HepG2 (cell line): Measurements from ENCODE around the gene PROC. TPM values are rescaled to one million over a fixed set of nuclear protein-coding genes. Genes with fewer than 3 reads are reported as not detected.

Experiments used
- CBX5 ChIP-seq: sonication (generic); formaldehyde crosslinking; IDR thresholded peaks from 2 replicates; pipeline ENCODE4 v1.4.0; 2020; ENCODE audit warnings: missing genetic modification reagents, borderline replicate concordance
- GATA4 ChIP-seq: sonication (generic); IDR thresholded peaks from 2 replicates; pipeline ENCODE4 v1.6.1; 2016; ENCODE audit warnings: antibody characterized with exemption, low read depth, borderline replicate concordance
- HMG20A ChIP-seq: IDR thresholded peaks from 2 replicates; pipeline ENCODE4 v1.6.1; 2016; ENCODE audit warnings: borderline replicate concordance
- MED1 ChIP-seq: sonication (generic); formaldehyde crosslinking; IDR thresholded peaks from 2 replicates; pipeline ENCODE4 v1.4.0; 2020; ENCODE audit warnings: missing genetic modification reagents
- NFE2 ChIP-seq: sonication (generic); formaldehyde crosslinking; IDR thresholded peaks from 2 replicates; pipeline ENCODE4 v1.4.0; 2020; ENCODE audit warnings: missing genetic modification reagents
- NPAS2 ChIP-seq: sonication (generic); formaldehyde crosslinking; IDR thresholded peaks from 2 replicates; pipeline ENCODE4 v1.8.0; 2022; ENCODE audit warnings: mild to moderate bottlenecking, missing genetic modification reagents, borderline replicate concordance
- NR0B2 ChIP-seq: sonication (generic); formaldehyde crosslinking; IDR thresholded peaks from 2 replicates; pipeline ENCODE4 v1.4.0; 2020; ENCODE audit warnings: mild to moderate bottlenecking, missing genetic modification reagents
- RFX1 ChIP-seq: fragments of 450-650 bp; IDR thresholded peaks from 2 replicates; pipeline ENCODE4 v1.6.1; 2017
- STAG1 ChIP-seq: sonication (generic); formaldehyde crosslinking; IDR thresholded peaks from 2 replicates; pipeline ENCODE4 v1.4.0; 2020; ENCODE audit warnings: missing genetic modification reagents
- XRCC5 ChIP-seq: fragments of 200-400 bp; formaldehyde crosslinking; optimal IDR thresholded peaks from 2 replicates; pipeline ENCODE3; 2017; ENCODE audit warnings: mild to moderate bottlenecking, low read length
- ZNF230 ChIP-seq: sonication (generic); formaldehyde crosslinking; IDR thresholded peaks from 2 replicates; pipeline ENCODE4 v1.4.0; 2020; ENCODE audit warnings: mild to moderate bottlenecking, missing genetic modification reagents
- ZNF644 ChIP-seq: IDR thresholded peaks from 2 replicates; pipeline ENCODE4 v1.6.1; 2016; ENCODE audit warnings: low read depth
- ZNF709 ChIP-seq: sonication (generic); formaldehyde crosslinking; IDR thresholded peaks from 2 replicates; pipeline ENCODE4 v1.5.0; 2020; ENCODE audit warnings: mild to moderate bottlenecking, missing genetic modification reagents
- ZNF781 ChIP-seq: sonication (generic); formaldehyde crosslinking; IDR thresholded peaks from 2 replicates; pipeline ENCODE4 v1.5.1; 2020; ENCODE audit warnings: borderline replicate concordance, mild to moderate bottlenecking, missing genetic modification reagents; ENCODE audit errors: not compliant biosample characterization
- polyA plus RNA-seq, 8 experiments: library from polyadenylated mRNA; depleted of rRNA in 3 of 8; stranded (reverse) in 7 of 8; unstranded in 1 of 8; fragments of >200 nt; fragmentation: Illumina TruSeq in 4 of 8; extraction: Trizol in 4 of 8; gene quantifications; 2 replicates each; pipeline versions ENCODE4 v1.2.1 to v1.2.3, GENCODE V29; 2011 to 2016; ENCODE audit warnings: low read depth in 4 of 8, missing spikeins in 1 of 8, mixed read lengths in 1 of 8; ENCODE audit not compliant: insufficient read depth in 1 of 8
- total RNA-seq, 5 experiments: library from RNA; depleted of rRNA; stranded (reverse); fragments of >200 nt; fragmentation: Illumina TruSeq; extraction: Trizol; gene quantifications; 2 replicates each; pipeline ENCODE4 v1.2.3, GENCODE V29; 2016; ENCODE audit warnings: low read depth in 1 of 5
- TF ChIP-seq, protein P1 (sequence below), 2 experiments: sonication (generic) in 1 of 2; formaldehyde crosslinking in 1 of 2; IDR thresholded peaks; 2 replicates each; pipeline versions ENCODE4 v1.4.0 to v1.6.1; 2016 to 2020; ENCODE audit warnings: borderline replicate concordance in 1 of 2, low read depth in 1 of 2, mild to moderate bottlenecking in 1 of 2, missing genetic modification reagents in 1 of 2
- TF ChIP-seq, protein P2 (sequence below): IDR thresholded peaks from 2 replicates; pipeline ENCODE4 v1.6.1; 2018; ENCODE audit warnings: missing genetic modification reagents, mild to moderate bottlenecking, missing compliant biosample characterization
- TF ChIP-seq, protein P3 (sequence below): sonication (generic); formaldehyde crosslinking; IDR thresholded peaks from 2 replicates; pipeline ENCODE4 v1.8.0; 2022; ENCODE audit warnings: low read depth, missing genetic modification reagents
- TF ChIP-seq, protein P4 (sequence below): sonication (generic); formaldehyde crosslinking; IDR thresholded peaks from 2 replicates; pipeline ENCODE4 v1.4.0; 2020; ENCODE audit warnings: mild to moderate bottlenecking, low read depth, missing genetic modification reagents

Gene PROC
- total and polyA plus RNA-seq, 2 of the 13 experiments (the other 11 are each of a cell fraction or from before 2014, with no cell fraction given), result 134 to 185 TPM

DNA sequence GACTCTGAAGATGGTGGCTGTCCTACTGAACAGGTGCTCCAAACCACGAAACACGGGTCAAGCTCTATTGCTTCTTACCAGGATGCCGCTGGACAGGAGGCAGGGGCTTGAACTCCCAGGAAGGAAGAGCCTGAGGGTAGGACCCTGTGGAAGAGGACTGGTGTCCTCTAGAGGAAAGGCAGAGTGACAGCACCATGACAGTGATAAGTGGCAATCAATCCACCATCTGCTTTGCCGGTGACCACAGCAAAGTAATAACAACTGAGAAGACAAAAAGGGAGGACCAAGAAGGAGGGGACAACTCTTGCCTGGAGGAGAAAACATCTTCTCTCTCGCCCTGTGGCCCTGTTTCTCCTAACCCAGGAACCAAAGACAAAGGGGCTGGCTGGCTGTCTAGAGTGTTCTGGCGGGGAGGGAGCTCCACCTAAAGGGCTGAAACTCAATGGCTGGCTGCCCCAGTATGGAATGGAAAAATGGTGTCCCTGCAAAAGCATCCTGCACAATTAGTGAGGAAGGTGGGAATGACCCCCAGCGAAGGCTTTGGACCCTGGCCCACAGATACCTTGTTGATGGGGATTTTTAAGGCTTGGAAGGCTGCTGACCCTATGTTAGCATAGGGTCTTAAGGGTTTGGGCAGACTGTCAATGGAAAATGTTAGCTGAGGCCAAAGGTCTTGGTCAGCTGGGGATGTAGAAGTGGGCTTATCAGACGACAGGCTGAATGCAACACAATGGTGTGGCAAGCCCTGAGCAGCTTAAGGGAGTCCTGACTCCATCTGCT, 35.4 kb downstream of the PROC start (continued):
- TF ChIP-seq CBX5 (CRISPR knock-in tag) (peak; percentile 63; the same call in 1 of the 2 replicates), XRCC5 (peak; percentile 70), ZNF781 (CRISPR knock-in tag) (peak; percentile 54), HMG20A (CRISPR knock-in tag) (0 out of 2 replicates have a peak, but pooled peaks have one; percentile 2), RFX1 (no peak), ZNF644 (peak; percentile 92), MED1 (CRISPR knock-in tag) (peak; percentile 45; the same call in 1 of the 2 replicates), STAG1 (CRISPR knock-in tag) (peak; percentile 93), ZNF709 (peak; percentile 8; the same call in 1 of the 2 replicates), NFE2 (CRISPR knock-in tag) (no peak), ZNF230 (CRISPR knock-in tag) (peak; percentile 89), GATA4 (no peak), NPAS2 (CRISPR knock-in tag) (no peak), NR0B2 (0 out of 2 replicates have a peak, but pooled peaks have one; percentile 1)
- TF ChIP-seq, protein P1, sequence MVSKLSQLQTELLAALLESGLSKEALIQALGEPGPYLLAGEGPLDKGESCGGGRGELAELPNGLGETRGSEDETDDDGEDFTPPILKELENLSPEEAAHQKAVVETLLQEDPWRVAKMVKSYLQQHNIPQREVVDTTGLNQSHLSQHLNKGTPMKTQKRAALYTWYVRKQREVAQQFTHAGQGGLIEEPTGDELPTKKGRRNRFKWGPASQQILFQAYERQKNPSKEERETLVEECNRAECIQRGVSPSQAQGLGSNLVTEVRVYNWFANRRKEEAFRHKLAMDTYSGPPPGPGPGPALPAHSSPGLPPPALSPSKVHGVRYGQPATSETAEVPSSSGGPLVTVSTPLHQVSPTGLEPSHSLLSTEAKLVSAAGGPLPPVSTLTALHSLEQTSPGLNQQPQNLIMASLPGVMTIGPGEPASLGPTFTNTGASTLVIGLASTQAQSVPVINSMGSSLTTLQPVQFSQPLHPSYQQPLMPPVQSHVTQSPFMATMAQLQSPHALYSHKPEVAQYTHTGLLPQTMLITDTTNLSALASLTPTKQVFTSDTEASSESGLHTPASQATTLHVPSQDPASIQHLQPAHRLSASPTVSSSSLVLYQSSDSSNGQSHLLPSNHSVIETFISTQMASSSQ (IDR thresholded peaks at IDR 0.05; ENCODE audit: low read depth), result peak; percentile 39; the same call in 1 of the 2 replicates
- TF ChIP-seq, protein P1 (CRISPR knock-in tag; IDR thresholded peaks at IDR 0.05; ENCODE audit: borderline replicate concordance), result peak; percentile 81; the same call in 1 of the 2 replicates
- TF ChIP-seq, protein P2, sequence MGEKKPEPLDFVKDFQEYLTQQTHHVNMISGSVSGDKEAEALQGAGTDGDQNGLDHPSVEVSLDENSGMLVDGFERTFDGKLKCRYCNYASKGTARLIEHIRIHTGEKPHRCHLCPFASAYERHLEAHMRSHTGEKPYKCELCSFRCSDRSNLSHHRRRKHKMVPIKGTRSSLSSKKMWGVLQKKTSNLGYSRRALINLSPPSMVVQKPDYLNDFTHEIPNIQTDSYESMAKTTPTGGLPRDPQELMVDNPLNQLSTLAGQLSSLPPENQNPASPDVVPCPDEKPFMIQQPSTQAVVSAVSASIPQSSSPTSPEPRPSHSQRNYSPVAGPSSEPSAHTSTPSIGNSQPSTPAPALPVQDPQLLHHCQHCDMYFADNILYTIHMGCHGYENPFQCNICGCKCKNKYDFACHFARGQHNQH (CRISPR knock-in tag), result 0 out of 2 replicates have a peak, but pooled peaks have one; percentile 22
- TF ChIP-seq, protein P3, sequence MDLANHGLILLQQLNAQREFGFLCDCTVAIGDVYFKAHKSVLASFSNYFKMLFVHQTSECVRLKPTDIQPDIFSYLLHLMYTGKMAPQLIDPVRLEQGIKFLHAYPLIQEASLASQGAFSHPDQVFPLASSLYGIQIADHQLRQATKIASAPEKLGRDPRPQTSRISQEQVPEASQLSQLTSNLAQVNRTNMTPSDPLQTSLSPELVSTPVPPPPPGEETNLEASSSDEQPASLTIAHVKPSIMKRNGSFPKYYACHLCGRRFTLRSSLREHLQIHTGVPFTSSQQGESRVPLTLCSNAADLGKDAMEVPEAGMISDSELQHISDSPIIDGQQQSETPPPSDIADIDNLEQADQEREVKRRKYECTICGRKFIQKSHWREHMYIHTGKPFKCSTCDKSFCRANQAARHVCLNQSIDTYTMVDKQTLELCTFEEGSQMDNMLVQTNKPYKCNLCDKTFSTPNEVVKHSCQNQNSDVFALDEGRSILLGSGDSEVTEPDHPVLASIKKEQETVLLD (CRISPR knock-in tag), result no peak
- TF ChIP-seq, protein P4, sequence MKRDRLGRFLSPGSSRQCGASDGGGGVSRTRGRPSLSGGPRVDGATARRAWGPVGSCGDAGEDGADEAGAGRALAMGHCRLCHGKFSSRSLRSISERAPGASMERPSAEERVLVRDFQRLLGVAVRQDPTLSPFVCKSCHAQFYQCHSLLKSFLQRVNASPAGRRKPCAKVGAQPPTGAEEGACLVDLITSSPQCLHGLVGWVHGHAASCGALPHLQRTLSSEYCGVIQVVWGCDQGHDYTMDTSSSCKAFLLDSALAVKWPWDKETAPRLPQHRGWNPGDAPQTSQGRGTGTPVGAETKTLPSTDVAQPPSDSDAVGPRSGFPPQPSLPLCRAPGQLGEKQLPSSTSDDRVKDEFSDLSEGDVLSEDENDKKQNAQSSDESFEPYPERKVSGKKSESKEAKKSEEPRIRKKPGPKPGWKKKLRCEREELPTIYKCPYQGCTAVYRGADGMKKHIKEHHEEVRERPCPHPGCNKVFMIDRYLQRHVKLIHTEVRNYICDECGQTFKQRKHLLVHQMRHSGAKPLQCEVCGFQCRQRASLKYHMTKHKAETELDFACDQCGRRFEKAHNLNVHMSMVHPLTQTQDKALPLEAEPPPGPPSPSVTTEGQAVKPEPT, result peak; percentile 85; the same call in 1 of the 2 replicates
